ENCODE data around the gene ARX. TPM values are rescaled to one million over a fixed set of nuclear protein-coding genes. Genes with fewer than 3 reads are reported as not detected.

ARX gene
- total and polyA plus RNA-seq, 7 donors, result 0.10 to 0.23 TPM; not detected in 5

- intact Hi-C loops (cut with DNase I), result no loop called here
- Histone ChIP-seq H3K4me3 (no peak overlapping the region), H3K9me3 (no peaks in the 10 kb centered on the region), H3K4me1 (peaks cover 0 to 15% (median 13%) of the 10 kb centered on the region in 4 donors), H3K36me3 (no peaks in the 10 kb centered on the region), H3K27ac (no peak overlapping the region), H3K27me3 (peaks cover 68 to 97% (median 83%) of the 10 kb centered on the region in 3 donors)
- no peak for TF ChIP-seq EP300 (IDR thresholded peaks at IDR 0.05)
- 21 to 27% methylated on average over 19 of the region's 19 CpGs for WGBS, 2 donors
- no peak for DNase-seq
Observed at GRCh38 chrX:25014366-25014838, 1.4 kb downstream of the ARX start.

DNA sequence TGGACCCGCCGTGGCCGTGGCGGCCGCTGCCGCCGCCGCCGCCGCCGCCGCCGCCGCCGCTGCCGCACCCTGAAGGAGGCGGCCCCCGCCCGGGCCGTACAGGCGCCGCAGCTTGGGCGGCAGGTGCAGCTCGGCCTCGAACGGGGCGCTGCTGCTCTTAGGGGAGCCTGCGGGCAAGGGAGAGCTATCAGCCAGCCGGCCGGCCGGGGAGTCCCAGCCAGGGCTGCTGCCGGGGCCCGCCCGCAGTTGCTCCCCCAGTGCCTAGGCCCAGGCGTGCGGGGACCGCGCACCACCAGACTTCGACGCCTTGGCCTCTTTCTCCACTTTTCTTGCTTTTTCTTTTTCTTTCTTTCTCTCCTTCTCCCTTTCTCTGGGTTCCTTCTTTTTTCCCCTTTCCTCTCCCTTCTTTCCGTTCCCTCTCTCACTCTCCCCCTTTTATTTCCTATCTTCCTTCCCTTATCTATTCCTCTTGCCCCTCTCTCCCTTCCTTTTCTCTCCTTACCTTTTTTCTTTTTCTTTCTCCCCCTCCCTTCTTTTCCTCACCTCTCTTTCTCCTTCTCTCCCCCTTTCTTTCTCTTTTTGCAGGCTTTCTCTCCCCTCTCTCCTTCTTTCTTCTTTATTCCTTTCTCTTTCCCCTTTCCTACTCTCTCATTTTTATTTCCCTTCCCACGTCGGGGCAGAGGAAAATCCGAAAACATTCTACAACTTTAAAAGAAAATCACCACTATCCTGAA is 2.0 kb downstream of the ARX start:
- DNase-seq, result no peak
- Histone ChIP-seq H3K27ac (no peak overlapping the region), H3K27me3 (peaks cover 68 to 97% (median 84%) of the 10 kb centered on the region in 3 donors), H3K4me3 (no peak overlapping the region), H3K36me3 (no peaks in the 10 kb centered on the region), H3K9me3 (no peaks in the 10 kb centered on the region), H3K4me1 (peaks cover 0 to 15% (median 13%) of the 10 kb centered on the region in 4 donors)
- WGBS, 2 donors, result 2% methylated on average over 44 of the region's 44 CpGs
- intact Hi-C loops (cut with DNase I), result no loop called here
- no peak for TF ChIP-seq POLR2A (IDR thresholded peaks at IDR 0.05)
- no peak for TF ChIP-seq CTCF (IDR thresholded peaks at IDR 0.05)
- no peak for TF ChIP-seq EP300 (IDR thresholded peaks at IDR 0.05)
- no peak for TF ChIP-seq POLR2AphosphoS5 (IDR thresholded peaks at IDR 0.05)

GRCh38 chrX:25012793-25013631 is 2.8 kb downstream of the ARX start:
- intact Hi-C loops (cut with DNase I), result no loop called here
- H3K9me3 ChIP-seq, result no peaks in the 10 kb centered on the region
- H3K4me3 ChIP-seq, result peak overlapping the region in 3 of 4 donors; percentile 9 to 31 (median 25)
- H3K27ac ChIP-seq, result no peak overlapping the region
- peaks cover 74 to 97% (median 84%) of the 10 kb centered on the region in 3 donors for H3K27me3 ChIP-seq
- H3K4me1 ChIP-seq, result peaks cover 0 to 15% (median 13%) of the 10 kb centered on the region in 4 donors
- no peaks in the 10 kb centered on the region for H3K36me3 ChIP-seq
- no peak for TF ChIP-seq EP300 (IDR thresholded peaks at IDR 0.05)
- TF ChIP-seq CTCF (IDR thresholded peaks at IDR 0.05), result no peak
- no peak for TF ChIP-seq POLR2A (IDR thresholded peaks at IDR 0.05)
- no peak for TF ChIP-seq POLR2AphosphoS5 (IDR thresholded peaks at IDR 0.05)
- WGBS, 2 donors, result 1% methylated on average over 105 of the region's 105 CpGs
- DNase-seq, result no peak

DNA sequence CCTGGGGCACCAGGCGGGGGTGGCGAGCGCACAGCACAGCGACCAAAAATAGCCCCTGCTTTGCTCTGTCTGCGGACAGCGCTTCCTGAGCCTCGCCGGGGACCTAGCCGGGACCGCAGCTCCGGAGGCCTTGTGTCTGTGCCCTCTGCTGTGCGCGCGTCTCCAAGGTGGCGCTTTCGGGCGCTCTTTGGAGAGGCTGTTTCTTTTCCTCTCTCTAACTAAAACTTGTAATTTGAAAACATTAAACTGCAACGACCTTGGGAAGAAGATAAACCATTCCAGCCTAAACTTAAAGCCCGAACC is 3.4 kb downstream of the ARX start:
- Histone ChIP-seq H3K4me1 (peaks cover 0 to 16% (median 13%) of the 10 kb centered on the region in 4 donors), H3K27ac (no peak overlapping the region), H3K9me3 (no peaks in the 10 kb centered on the region), H3K4me3 (no peak overlapping the region), H3K36me3 (no peaks in the 10 kb centered on the region), H3K27me3 (peaks cover 76 to 97% (median 84%) of the 10 kb centered on the region in 3 donors)
- intact Hi-C loops (cut with DNase I), result no loop called here
- TF ChIP-seq POLR2A (IDR thresholded peaks at IDR 0.05) (no peak), POLR2AphosphoS5 (IDR thresholded peaks at IDR 0.05) (no peak), EP300 (IDR thresholded peaks at IDR 0.05) (no peak), CTCF (IDR thresholded peaks at IDR 0.05) (no peak)
- DNase-seq, result no peak
- WGBS, 2 donors, result 1 to 3% methylated on average over 19 of the region's 19 CpGs
